ENCODE results near the gene PSMD5. TPM values are rescaled to one million over a fixed set of nuclear protein-coding genes. Genes with fewer than 3 reads are reported as not detected.

The PSMD5 gene
- total RNA-seq, 2 donors from 2014 or later, result 33.2 to 60.2 TPM

DNA sequence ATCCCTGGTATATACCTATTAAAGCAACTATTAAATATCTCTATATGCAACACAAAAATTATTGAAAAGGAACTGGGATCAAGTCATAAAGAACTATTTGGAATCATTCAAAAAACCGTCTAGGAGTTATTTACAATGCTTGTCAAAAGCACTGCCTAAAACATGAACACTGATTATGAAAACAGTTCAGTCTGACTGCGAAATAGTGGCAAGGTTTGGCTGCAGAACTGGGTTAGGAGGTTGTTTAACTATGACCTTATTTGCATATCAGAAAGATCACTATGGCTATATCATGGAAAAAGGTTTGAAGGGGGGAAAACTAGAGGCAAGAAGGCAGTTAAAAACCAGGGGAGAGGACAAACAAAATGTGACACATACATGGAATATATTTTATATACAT is 61.5 kb downstream of the PSMD5 start:
- intact Hi-C loops (cut with DNase I), result no loop called here
- no peak for DNase-seq
- no peaks in the 10 kb centered on the region for H3K36me3 ChIP-seq

DNA sequence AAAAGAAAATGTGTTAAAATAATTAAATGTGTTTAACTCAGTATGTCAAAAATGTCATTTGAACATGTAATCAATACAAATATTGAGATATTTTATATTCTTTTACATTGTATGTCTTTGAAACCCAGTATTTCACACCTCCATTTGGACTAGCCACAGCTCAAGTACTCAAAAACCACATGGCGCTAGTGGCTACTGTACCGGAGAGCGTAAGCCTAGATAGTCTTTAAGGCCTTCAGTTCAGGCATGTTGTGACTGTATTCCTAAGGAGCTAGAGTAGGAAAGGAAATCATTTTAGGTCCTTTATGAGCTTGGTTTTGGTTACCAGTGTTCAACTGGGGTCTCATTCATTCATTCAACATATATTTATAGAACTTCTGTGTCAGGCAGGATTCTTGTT is 62.4 kb downstream of the PSMD5 start:
- Histone ChIP-seq H3K27me3 (no peaks in the 10 kb centered on the region), H3K9ac (ENCODE audit: low read depth in 2 of 2, low read length in 2 of 2) (no peak overlapping the region), H3K27ac (no peak overlapping the region), H3K36me3 (no peaks in the 10 kb centered on the region), H3K9me3 (no peaks in the 10 kb centered on the region), H3K4me1 (no peaks in the 10 kb centered on the region), H3K4me3 (no peak overlapping the region)
- intact Hi-C loops (cut with DNase I), result no loop called here
- DNase-seq, result no peak
- TF ChIP-seq, protein P1, sequence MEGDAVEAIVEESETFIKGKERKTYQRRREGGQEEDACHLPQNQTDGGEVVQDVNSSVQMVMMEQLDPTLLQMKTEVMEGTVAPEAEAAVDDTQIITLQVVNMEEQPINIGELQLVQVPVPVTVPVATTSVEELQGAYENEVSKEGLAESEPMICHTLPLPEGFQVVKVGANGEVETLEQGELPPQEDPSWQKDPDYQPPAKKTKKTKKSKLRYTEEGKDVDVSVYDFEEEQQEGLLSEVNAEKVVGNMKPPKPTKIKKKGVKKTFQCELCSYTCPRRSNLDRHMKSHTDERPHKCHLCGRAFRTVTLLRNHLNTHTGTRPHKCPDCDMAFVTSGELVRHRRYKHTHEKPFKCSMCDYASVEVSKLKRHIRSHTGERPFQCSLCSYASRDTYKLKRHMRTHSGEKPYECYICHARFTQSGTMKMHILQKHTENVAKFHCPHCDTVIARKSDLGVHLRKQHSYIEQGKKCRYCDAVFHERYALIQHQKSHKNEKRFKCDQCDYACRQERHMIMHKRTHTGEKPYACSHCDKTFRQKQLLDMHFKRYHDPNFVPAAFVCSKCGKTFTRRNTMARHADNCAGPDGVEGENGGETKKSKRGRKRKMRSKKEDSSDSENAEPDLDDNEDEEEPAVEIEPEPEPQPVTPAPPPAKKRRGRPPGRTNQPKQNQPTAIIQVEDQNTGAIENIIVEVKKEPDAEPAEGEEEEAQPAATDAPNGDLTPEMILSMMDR (IDR thresholded peaks at IDR 0.05), result no peak

More for the DNA sequence above, 61.5 kb downstream of the PSMD5 start:
- Histone ChIP-seq H3K4me1 (no peaks in the 10 kb centered on the region), H3K9ac (ENCODE audit: low read depth in 2 of 2, low read length in 2 of 2) (no peak overlapping the region), H3K27me3 (no peaks in the 10 kb centered on the region), H3K4me3 (no peak overlapping the region), H3K27ac (no peak overlapping the region), H3K9me3 (no peaks in the 10 kb centered on the region)
- TF ChIP-seq, protein P1 (IDR thresholded peaks at IDR 0.05), result no peak

DNA sequence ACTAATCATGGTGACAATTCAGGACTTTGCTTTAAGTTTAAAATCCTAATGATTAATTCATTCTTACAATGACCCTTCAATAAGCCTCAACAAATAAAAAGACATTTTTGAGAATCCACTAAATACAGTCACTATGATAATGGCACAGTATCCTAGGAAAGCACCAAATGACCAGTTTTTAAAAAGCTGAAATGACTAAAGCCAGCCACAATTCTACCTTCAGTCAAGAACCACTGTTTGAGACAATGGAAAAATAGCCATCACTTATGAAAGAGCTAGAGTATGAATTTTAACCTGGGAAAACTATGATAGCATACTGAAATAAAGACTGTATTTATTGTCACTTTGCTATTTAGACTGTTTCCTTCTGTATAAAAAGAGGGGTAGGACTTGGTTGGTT is 63.5 kb downstream of the PSMD5 start:
- H3K4me1 ChIP-seq, result no peaks in the 10 kb centered on the region
- H3K9me3 ChIP-seq, result no peaks in the 10 kb centered on the region
- no peak overlapping the region for H3K27ac ChIP-seq
- intact Hi-C loops (cut with DNase I), result no loop called here
- H3K9ac ChIP-seq (ENCODE audit: low read depth in 2 of 2, low read length in 2 of 2), result no peak overlapping the region
- no peak for DNase-seq
- no peaks in the 10 kb centered on the region for H3K27me3 ChIP-seq
- no peak overlapping the region for H3K4me3 ChIP-seq
- no peaks in the 10 kb centered on the region for H3K36me3 ChIP-seq
- TF ChIP-seq, protein P1 (IDR thresholded peaks at IDR 0.05), result no peak

DNA sequence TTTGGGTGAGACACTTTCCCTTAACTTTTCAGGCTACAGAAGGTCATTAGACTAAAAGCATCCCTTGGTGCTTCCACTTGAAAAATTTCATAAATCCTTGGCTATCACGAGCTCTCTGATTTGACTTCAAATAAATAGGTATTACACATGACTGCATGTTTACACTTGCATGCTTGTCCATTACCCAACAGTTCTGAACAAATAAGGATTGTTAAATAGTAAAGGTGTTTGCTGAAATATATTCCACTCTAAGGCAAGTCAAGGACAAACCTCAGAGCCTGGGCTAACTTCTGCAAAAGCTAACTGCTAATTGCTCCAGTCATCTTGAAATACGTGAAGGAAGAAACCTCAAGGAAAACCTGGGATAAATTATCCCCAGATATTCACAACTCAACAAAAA is 64.0 kb downstream of the PSMD5 start:
- no peak overlapping the region for H3K27ac ChIP-seq
- TF ChIP-seq, protein P1 (IDR thresholded peaks at IDR 0.05), result no peak
- no peaks in the 10 kb centered on the region for H3K27me3 ChIP-seq
- no peak overlapping the region for H3K4me3 ChIP-seq
- H3K4me1 ChIP-seq, result no peaks in the 10 kb centered on the region
- no peaks in the 10 kb centered on the region for H3K36me3 ChIP-seq
- intact Hi-C loops (cut with DNase I), result no loop called here
- H3K9me3 ChIP-seq, result no peaks in the 10 kb centered on the region
- no peak overlapping the region for H3K9ac ChIP-seq (ENCODE audit: low read depth in 2 of 2, low read length in 2 of 2)
- DNase-seq, result no peak

DNA sequence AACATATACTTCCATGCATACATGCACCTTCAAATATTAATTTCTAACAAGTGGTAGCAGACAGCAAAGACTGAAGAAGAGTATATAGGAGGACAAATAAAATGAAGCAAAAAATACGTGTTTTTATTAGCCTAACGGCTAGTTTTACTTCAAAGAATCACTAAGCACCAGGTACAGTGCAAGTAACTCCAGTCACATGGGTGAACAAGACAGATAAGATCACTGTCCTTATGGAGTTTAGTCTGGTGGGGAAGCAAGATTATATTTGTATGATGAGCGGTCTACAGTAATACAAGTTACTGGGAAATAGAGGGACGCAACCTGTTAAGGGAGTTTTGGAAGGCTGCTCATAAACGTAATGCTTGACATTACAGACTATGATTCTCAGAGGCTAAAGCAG is 65.5 kb downstream of the PSMD5 start:
- no peaks in the 10 kb centered on the region for H3K36me3 ChIP-seq

More for the DNA sequence above, 65.5 kb downstream of the PSMD5 start:
- no peaks in the 10 kb centered on the region for H3K4me1 ChIP-seq
- no peaks in the 10 kb centered on the region for H3K27me3 ChIP-seq
- no peaks in the 10 kb centered on the region for H3K9me3 ChIP-seq
- no peak overlapping the region for H3K4me3 ChIP-seq
- H3K9ac ChIP-seq (ENCODE audit: low read depth in 2 of 2, low read length in 2 of 2), result no peak overlapping the region
- intact Hi-C loops (cut with DNase I), result no loop called here
- DNase-seq, result no peak
- no peak overlapping the region for H3K27ac ChIP-seq
- TF ChIP-seq, protein P1 (IDR thresholded peaks at IDR 0.05), result no peak

All from colonic mucosa (tissue), 4 donors.